ENCODE results near the gene COLEC12.

DNA sequence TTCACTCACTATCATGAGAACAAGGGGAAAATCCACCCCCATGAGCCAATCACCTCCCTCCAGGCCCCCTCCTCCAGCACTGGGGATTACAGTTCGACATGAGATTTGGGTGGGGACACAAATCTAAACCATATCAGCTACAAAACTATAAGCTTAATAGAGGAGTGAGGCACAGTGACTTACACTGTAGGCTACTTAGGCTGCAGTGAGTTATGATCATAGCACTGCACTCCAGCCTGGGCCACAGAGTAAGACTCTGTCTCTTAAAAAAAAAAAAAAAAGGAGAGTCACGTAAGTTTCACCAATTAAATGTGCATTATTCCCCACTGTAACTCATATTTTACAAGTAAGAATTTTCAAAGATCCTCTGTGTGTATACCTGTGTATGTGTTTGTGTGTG, 26.2 kb upstream of the COLEC12 start:
- TF ChIP-seq, protein P1, sequence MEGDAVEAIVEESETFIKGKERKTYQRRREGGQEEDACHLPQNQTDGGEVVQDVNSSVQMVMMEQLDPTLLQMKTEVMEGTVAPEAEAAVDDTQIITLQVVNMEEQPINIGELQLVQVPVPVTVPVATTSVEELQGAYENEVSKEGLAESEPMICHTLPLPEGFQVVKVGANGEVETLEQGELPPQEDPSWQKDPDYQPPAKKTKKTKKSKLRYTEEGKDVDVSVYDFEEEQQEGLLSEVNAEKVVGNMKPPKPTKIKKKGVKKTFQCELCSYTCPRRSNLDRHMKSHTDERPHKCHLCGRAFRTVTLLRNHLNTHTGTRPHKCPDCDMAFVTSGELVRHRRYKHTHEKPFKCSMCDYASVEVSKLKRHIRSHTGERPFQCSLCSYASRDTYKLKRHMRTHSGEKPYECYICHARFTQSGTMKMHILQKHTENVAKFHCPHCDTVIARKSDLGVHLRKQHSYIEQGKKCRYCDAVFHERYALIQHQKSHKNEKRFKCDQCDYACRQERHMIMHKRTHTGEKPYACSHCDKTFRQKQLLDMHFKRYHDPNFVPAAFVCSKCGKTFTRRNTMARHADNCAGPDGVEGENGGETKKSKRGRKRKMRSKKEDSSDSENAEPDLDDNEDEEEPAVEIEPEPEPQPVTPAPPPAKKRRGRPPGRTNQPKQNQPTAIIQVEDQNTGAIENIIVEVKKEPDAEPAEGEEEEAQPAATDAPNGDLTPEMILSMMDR (IDR thresholded peaks at IDR 0.05): no peak
- TF ChIP-seq POLR2A (IDR thresholded peaks at IDR 0.05) (no peak), POLR2AphosphoS5 (IDR thresholded peaks at IDR 0.05) (no peak), EP300 (IDR thresholded peaks at IDR 0.05) (no peak)
